HepG2 (cell line): ENCODE measurements around the gene TMEM63B. TPM values are rescaled to one million over a fixed set of nuclear protein-coding genes. Genes with fewer than 3 reads are reported as not detected.

Experiments used
- ATAC-seq: fragments of 200-7000 bp; cut with Tn5 transposase; 3 replicates; pipeline ENCODE4 v1.9.1; 2020; ENCODE audit warnings: mild to moderate bottlenecking, moderate library complexity
- BruUV-seq: library from RNA; stranded (reverse); fragments of 400-500 nt; replicated peaks from 2 replicates; lab custom pipeline; 2021; lab: Mats Ljungman, UMichigan
- CTCF ChIA-PET: fragments of 300-600 bp; formaldehyde crosslinking; extraction: SDS; loops from one replicate; lab custom pipeline; 2021; ENCODE audit warnings: low total read pairs, inconsistent platforms, low intra/inter-chr PET ratio; lab: Yijun Ruan, JAX
- POLR2A ChIA-PET: fragments of 350-600 bp; sonication (Branson Sonifier 250); formaldehyde crosslinking; loops from one replicate; lab custom pipeline; 2020; ENCODE audit warnings: antibody characterized with exemption, inconsistent platforms; lab: Yijun Ruan, JAX
- DNase-seq: peaks from one replicate; pipeline ENCODE4 v3.0.0-alpha.2; 2015; ENCODE audit warnings: low spot score
- FAIRE-seq: peaks from 3 replicates; lab custom pipeline; 2011; peaks lifted over from hg19 to GRCh38; lab: Jason Lieb, UNC
- H2AFZ ChIP-seq: one replicate; pipeline ENCODE4 v1.6.1; 2011; ENCODE audit warnings: low read length, inconsistent platforms
- H3K27ac ChIP-seq: fragments of 300-600 bp; 3 replicates; pipeline ENCODE4 v1.8.0; 2011; ENCODE audit warnings: mixed run types, mild to moderate bottlenecking, mixed read lengths, low read length, inconsistent platforms; ENCODE audit not compliant: insufficient read depth; ENCODE audit errors: extremely low read length
- H3K27me3 ChIP-seq, 2 experiments: fragments of 200-600 bp in 1 of 2; 2 replicates in 1 of 2; 3 replicates in 1 of 2; pipeline versions ENCODE4 v1.6.0 to v1.8.0; 2011; ENCODE audit warnings: low read length in 2 of 2, mild to moderate bottlenecking in 2 of 2, moderate library complexity in 2 of 2, inconsistent platforms in 1 of 2; ENCODE audit not compliant: insufficient read depth in 2 of 2, control insufficient read depth in 1 of 2
- H3K36me3 ChIP-seq, 2 experiments: fragments of 200-600 bp in 1 of 2; replicated peaks in 1 of 2; 2 replicates in 1 of 2; 3 replicates in 1 of 2; pipeline versions ENCODE4 v1.5.1 to v1.8.0; 2011; ENCODE audit warnings: low read length in 2 of 2, inconsistent platforms in 1 of 2; ENCODE audit not compliant: insufficient read depth in 2 of 2, control insufficient read depth in 1 of 2
- H3K4me1 ChIP-seq: 2 replicates; pipeline ENCODE4 v1.5.1; 2012; ENCODE audit warnings: low read length, inconsistent platforms; ENCODE audit not compliant: insufficient read depth
- H3K4me2 ChIP-seq: 2 replicates; pipeline ENCODE4 v1.6.0; 2011; ENCODE audit warnings: low read depth, low read length, inconsistent platforms
- H3K4me3 ChIP-seq, 3 experiments: fragments of 200-600 bp in 1 of 3; sonication (generic), shearing (Covaris generic) in 1 of 3; replicated peaks in 1 of 3; 2 replicates each; pipeline ENCODE4 v1.5.1; 2011 to 2016; ENCODE audit warnings: low read length in 3 of 3, inconsistent platforms in 2 of 3, low read depth in 2 of 3, mild to moderate bottlenecking in 2 of 3, control low read depth in 1 of 3, mixed read lengths in 1 of 3; ENCODE audit not compliant: insufficient read depth in 1 of 3
- H3K79me2 ChIP-seq: one replicate; pipeline ENCODE4 v1.6.1; 2011; ENCODE audit warnings: low read length, inconsistent platforms; ENCODE audit not compliant: insufficient read depth
- H3K9ac ChIP-seq: 2 replicates; pipeline ENCODE4 v1.6.0; 2011; ENCODE audit warnings: mild to moderate bottlenecking, low read depth, low read length, inconsistent platforms; ENCODE audit not compliant: insufficient read depth
- H3K9me3 ChIP-seq: 2 replicates; pipeline ENCODE4 v1.5.1; 2012; ENCODE audit warnings: mild to moderate bottlenecking, low read length
- H4K20me1 ChIP-seq: 2 replicates; pipeline ENCODE4 v1.6.0; 2011; ENCODE audit warnings: inconsistent platforms, mild to moderate bottlenecking, low read length, moderate library complexity; ENCODE audit not compliant: insufficient read depth
- CHD4 ChIP-seq: fragments of 200-600 bp; sonication (generic); IDR thresholded peaks from 2 replicates; pipeline ENCODE4 v1.7.0; 2017; ENCODE audit warnings: mild to moderate bottlenecking, low read length, borderline replicate concordance
- FOXP1 ChIP-seq, 2 experiments: fragments of 450-650 bp in 1 of 2; IDR thresholded peaks; 2 replicates each; pipeline ENCODE4 v1.6.1; 2017 to 2018; ENCODE audit warnings: antibody characterized with exemption in 1 of 2
- KLF6 ChIP-seq: IDR thresholded peaks from 2 replicates; pipeline ENCODE4 v1.8.0; 2016; ENCODE audit warnings: missing biosample characterization, missing genetic modification reagents
- RFX3 ChIP-seq: IDR thresholded peaks from 2 replicates; pipeline ENCODE4 v1.6.1; 2016; ENCODE audit warnings: missing biosample characterization, missing genetic modification reagents
- SYNCRIP ChIP-seq: fragments of 200-400 bp; formaldehyde crosslinking; IDR thresholded peaks from 2 replicates; pipeline ENCODE4 v1.6.1; 2018; ENCODE audit warnings: mild to moderate bottlenecking, low read depth, low read length; ENCODE audit not compliant: insufficient read depth
- ZIK1 ChIP-seq: sonication (generic); formaldehyde crosslinking; IDR thresholded peaks from 2 replicates; pipeline ENCODE4 v1.5.0; 2020; ENCODE audit warnings: mild to moderate bottlenecking, low read depth, missing genetic modification reagents, borderline replicate concordance
- ZMYM3 ChIP-seq: sonication (generic); formaldehyde crosslinking; IDR thresholded peaks from 2 replicates; pipeline ENCODE4 v1.5.1; 2020; ENCODE audit warnings: mild to moderate bottlenecking, missing genetic modification reagents
- ZNF446 ChIP-seq: sonication (generic); formaldehyde crosslinking; IDR thresholded peaks from 2 replicates; pipeline ENCODE4 v1.5.0; 2020; ENCODE audit warnings: mild to moderate bottlenecking, missing genetic modification reagents
- ZNF687 ChIP-seq: sonication (generic); formaldehyde crosslinking; IDR thresholded peaks from 2 replicates; pipeline ENCODE4 v1.5.1; 2020; ENCODE audit warnings: mild to moderate bottlenecking, missing genetic modification reagents, moderate library complexity
- ZNF75D ChIP-seq: sonication (generic); formaldehyde crosslinking; IDR thresholded peaks from 2 replicates; pipeline ENCODE4 v1.8.1; 2023; ENCODE audit warnings: missing genetic modification reagents, mild to moderate bottlenecking, borderline replicate concordance
- ZSCAN9 ChIP-seq: IDR thresholded peaks from 2 replicates; pipeline ENCODE4 v1.6.1; 2016; ENCODE audit warnings: borderline replicate concordance
- WGBS: methylation state at CpG from one replicate; pipeline ENCODE4 v1.1.6; 2017; ENCODE audit warnings: low lambda C conversion rate; 5-methylcytosine and 5-hydroxymethylcytosine counted together
- in situ Hi-C: cut with HindIII; loops from 2 replicates; pipeline ENCODE4 v1.10.0; 2017; ENCODE audit warnings: low pct_unique_long_range_greater_than_20kb; ENCODE audit not compliant: extremely low pct_ligation_motif_present
- intact Hi-C: fragments of 100-400 bp; cut with micrococcal nuclease; formaldehyde crosslinking; loops from one replicate; pipeline ENCODE4 v1.10.0; 2022; ENCODE audit not compliant: unreplicated experiment
- polyA plus RNA-seq, 8 experiments: library from polyadenylated mRNA; depleted of rRNA in 3 of 8; stranded (reverse) in 7 of 8; unstranded in 1 of 8; fragments of >200 nt; fragmentation: Illumina TruSeq in 4 of 8; extraction: Trizol in 4 of 8; gene quantifications; 2 replicates each; pipeline versions ENCODE4 v1.2.1 to v1.2.3, GENCODE V29; 2011 to 2016; ENCODE audit warnings: low read depth in 4 of 8, missing spikeins in 1 of 8, mixed read lengths in 1 of 8; ENCODE audit not compliant: insufficient read depth in 1 of 8
- total RNA-seq, 5 experiments: library from RNA; depleted of rRNA; stranded (reverse); fragments of >200 nt; fragmentation: Illumina TruSeq; extraction: Trizol; gene quantifications; 2 replicates each; pipeline ENCODE4 v1.2.3, GENCODE V29; 2016; ENCODE audit warnings: low read depth in 1 of 5
- TF ChIP-seq, protein P1 (sequence below): sonication (generic); formaldehyde crosslinking; IDR thresholded peaks from 2 replicates; pipeline ENCODE4 v1.9.0; 2022; ENCODE audit warnings: low read depth, missing genetic modification reagents

Gene TMEM63B
- total and polyA plus RNA-seq, 2 of the 13 experiments (the other 11 are each of a cell fraction or from before 2014, with no cell fraction given), result 27.4 to 75.8 TPM

GRCh38 chr6:44088827-44089590 is 38.3 kb upstream of the TMEM63B start (continued):
- TF ChIP-seq ZNF446 (CRISPR knock-in tag), result 0 out of 2 replicates have a peak, but pooled peaks have one; percentile 33
- no peak for TF ChIP-seq KLF6 (CRISPR knock-in tag)
- peak; percentile 87 for TF ChIP-seq ZMYM3
- no peak for TF ChIP-seq FOXP1 (IDR thresholded peaks at IDR 0.05)
- TF ChIP-seq FOXP1 (CRISPR knock-in tag; IDR thresholded peaks at IDR 0.05), result no peak
- TF ChIP-seq, protein P1, sequence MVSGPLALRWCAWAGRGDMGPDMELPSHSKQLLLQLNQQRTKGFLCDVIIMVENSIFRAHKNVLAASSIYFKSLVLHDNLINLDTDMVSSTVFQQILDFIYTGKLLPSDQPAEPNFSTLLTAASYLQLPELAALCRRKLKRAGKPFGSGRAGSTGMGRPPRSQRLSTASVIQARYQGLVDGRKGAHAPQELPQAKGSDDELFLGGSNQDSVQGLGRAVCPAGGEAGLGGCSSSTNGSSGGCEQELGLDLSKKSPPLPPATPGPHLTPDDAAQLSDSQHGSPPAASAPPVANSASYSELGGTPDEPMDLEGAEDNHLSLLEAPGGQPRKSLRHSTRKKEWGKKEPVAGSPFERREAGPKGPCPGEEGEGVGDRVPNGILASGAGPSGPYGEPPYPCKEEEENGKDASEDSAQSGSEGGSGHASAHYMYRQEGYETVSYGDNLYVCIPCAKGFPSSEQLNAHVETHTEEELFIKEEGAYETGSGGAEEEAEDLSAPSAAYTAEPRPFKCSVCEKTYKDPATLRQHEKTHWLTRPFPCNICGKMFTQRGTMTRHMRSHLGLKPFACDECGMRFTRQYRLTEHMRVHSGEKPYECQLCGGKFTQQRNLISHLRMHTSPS (CRISPR knock-in tag), result no peak
- TF ChIP-seq ZNF75D, result no peak
- TF ChIP-seq ZSCAN9 (CRISPR knock-in tag), result no peak
- TF ChIP-seq ZIK1 (CRISPR knock-in tag), result no peak
- peak; percentile 77; the same call in 1 of the 2 replicates for TF ChIP-seq CHD4
- no peak for TF ChIP-seq SYNCRIP
- TF ChIP-seq, all 625 proteins: peak for 6

GRCh38 chr6:44090465-44090864 is 36.9 kb upstream of the TMEM63B start:
- in situ Hi-C loops, result no loop called here
- Histone ChIP-seq H4K20me1 (no peaks in the 10 kb centered on the region), H3K9me3 (no peaks in the 10 kb centered on the region), H3K79me2 (no peaks in the 10 kb centered on the region), H3K4me1 (peaks cover 75% of the 10 kb centered on the region)
- no peak for DNase-seq
- TF ChIP-seq RFX3 (CRISPR knock-in tag) (no peak), ZNF687 (CRISPR knock-in tag) (peak; percentile 24; the same call in 1 of the 2 replicates)
- TF ChIP-seq, all 625 proteins: peak for 1
- no peaks in the 10 kb centered on the region for H3K36me3 ChIP-seq
- no peaks in the 10 kb centered on the region for H3K27me3 ChIP-seq
- H3K4me3 ChIP-seq, result no peak overlapping the region
- H3K4me2 ChIP-seq, result no peak overlapping the region
- FAIRE-seq, result no peak
- CTCF ChIA-PET, result no interaction called here
- BruUV-seq, result no TSS peak
- H3K27ac ChIP-seq, result no peak overlapping the region
- no peak overlapping the region for H3K9ac ChIP-seq
- no peak overlapping the region for H2AFZ ChIP-seq
- POLR2A ChIA-PET, result no interaction called here
- intact Hi-C loops, result loop anchor here (10.0 kb wide), 1 partner anchor 244 kb away; no protein-coding TSS in a partner anchor
- 98% methylated on average over 5 of the region's 5 CpGs for WGBS
- ATAC-seq, result no peak
